GM06990 (cell line): Measurements from ENCODE around the gene RSRC1.
"Not testable (repeated sequence)": the region's sequence is repeated elsewhere in the genome, so short reads cannot be mapped to it uniquely, and the experiment has no call there.

ENCODE experiments used
- DNase-seq: peaks from one replicate; pipeline ENCODE4 v3.0.0-alpha.2; 2011; ENCODE audit not compliant: insufficient read length; ENCODE audit errors: extremely low read depth
- H3K27me3 ChIP-seq: replicated peaks from 2 replicates; pipeline ENCODE4 v1.6.0; 2011; ENCODE audit warnings: low read length; ENCODE audit not compliant: control insufficient read depth, insufficient read depth
- H3K36me3 ChIP-seq: 2 replicates; pipeline ENCODE4 v1.5.1; 2011; ENCODE audit warnings: low read length; ENCODE audit not compliant: control insufficient read depth, insufficient read depth
- H3K4me3 ChIP-seq: replicated peaks from 2 replicates; pipeline ENCODE4 v1.5.1; 2011; ENCODE audit warnings: low read depth, mild to moderate bottlenecking, control low read depth, low read length
- TF ChIP-seq, protein P1 (sequence below): IDR thresholded peaks from 2 replicates; pipeline ENCODE4 v1.5.1; 2011; ENCODE audit warnings: low read length, control low read depth, mild to moderate bottlenecking, inconsistent platforms; ENCODE audit not compliant: insufficient read depth, poor library complexity, severe bottlenecking

Gene RSRC1

DNA sequence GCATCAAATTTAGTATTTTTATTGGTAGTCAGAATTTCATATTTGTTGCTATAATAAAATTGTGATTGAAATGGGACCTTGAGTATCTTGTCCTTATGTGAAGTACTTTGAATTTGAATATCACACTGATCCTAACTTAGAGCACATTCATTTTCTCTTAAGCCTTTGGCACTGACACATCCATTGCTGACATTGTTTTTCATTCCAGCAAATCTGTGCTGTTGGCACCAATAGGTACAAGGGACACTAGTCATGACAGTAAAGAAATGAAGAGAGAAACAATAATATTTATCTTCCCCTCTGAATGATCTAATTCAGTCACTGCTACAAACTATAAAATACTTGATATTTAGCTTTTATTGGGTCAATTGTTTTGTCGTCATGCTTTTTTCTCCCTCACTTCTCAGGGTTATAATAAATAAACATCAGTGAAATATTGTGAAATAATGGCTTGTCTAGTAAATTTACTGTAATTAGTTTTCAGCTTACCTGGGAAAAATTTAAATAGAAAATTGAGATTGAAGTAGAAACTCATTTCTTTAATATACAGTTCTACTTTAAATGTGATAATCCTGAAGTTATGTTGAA is 294.3 kb downstream of the RSRC1 start:
- Histone ChIP-seq H3K4me3 (no peak overlapping the region), H3K27me3 (no peaks in the 10 kb centered on the region), H3K36me3 (no peaks in the 10 kb centered on the region)
- TF ChIP-seq, protein P1, sequence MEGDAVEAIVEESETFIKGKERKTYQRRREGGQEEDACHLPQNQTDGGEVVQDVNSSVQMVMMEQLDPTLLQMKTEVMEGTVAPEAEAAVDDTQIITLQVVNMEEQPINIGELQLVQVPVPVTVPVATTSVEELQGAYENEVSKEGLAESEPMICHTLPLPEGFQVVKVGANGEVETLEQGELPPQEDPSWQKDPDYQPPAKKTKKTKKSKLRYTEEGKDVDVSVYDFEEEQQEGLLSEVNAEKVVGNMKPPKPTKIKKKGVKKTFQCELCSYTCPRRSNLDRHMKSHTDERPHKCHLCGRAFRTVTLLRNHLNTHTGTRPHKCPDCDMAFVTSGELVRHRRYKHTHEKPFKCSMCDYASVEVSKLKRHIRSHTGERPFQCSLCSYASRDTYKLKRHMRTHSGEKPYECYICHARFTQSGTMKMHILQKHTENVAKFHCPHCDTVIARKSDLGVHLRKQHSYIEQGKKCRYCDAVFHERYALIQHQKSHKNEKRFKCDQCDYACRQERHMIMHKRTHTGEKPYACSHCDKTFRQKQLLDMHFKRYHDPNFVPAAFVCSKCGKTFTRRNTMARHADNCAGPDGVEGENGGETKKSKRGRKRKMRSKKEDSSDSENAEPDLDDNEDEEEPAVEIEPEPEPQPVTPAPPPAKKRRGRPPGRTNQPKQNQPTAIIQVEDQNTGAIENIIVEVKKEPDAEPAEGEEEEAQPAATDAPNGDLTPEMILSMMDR = no peak
- no peak for DNase-seq

DNA sequence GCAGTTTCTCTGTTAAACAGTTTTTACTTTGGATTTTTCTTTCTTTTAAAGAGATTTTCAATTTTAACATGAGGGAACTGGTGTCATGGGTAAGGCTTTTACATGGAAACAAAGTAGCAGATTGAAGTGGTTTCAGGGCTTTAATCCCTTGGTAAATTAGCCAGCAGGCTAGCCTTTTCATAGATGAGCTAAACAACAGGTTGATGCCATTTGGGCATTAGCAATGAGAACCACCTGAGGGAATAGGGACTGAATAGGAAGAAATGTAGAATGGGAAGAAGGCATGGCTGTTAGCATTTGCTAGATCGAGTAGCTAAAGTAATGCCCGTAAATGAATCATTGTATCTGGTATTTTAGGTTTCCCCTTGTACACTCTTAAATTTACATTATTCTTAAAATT is 295.6 kb downstream of the RSRC1 start:
- Histone ChIP-seq H3K4me3 (no peak overlapping the region), H3K27me3 (no peaks in the 10 kb centered on the region), H3K36me3 (no peaks in the 10 kb centered on the region)
- TF ChIP-seq, protein P1 = no peak
- DNase-seq = no peak

DNA sequence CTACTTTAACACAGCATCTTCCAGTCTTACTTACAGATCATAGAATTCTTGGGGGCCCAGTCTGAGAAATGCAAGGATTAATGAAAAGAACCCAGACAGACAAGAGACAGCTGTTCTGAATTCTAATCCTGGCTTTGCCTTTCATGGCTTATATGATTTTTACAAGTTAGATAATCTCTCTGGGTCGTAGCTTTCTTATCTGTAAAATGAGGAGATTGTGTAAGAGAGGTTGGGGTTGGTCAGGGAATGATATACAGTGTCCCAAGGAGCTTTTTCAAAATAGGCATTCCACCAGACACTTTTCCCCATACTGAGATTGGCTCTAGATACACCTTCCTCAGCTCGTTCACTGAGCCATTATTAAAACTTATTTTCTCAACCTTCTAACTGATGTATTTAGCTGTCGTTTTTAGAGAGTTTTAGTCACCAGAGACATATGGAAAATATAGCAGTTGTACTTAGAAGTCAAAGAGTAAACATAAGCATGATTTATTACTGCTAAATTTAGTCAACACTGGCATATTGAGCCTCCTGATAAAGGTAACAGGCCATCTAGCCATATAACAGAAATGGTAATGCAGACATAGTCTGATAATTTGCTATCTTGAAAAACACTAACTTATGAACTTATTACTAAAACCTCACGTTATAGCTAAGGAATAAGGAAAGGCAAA is 298.1 kb downstream of the RSRC1 start:
- TF ChIP-seq, protein P1 = no peak
- no peak for DNase-seq
- Histone ChIP-seq H3K36me3 (no peaks in the 10 kb centered on the region), H3K27me3 (no peaks in the 10 kb centered on the region), H3K4me3 (no peak overlapping the region)

DNA sequence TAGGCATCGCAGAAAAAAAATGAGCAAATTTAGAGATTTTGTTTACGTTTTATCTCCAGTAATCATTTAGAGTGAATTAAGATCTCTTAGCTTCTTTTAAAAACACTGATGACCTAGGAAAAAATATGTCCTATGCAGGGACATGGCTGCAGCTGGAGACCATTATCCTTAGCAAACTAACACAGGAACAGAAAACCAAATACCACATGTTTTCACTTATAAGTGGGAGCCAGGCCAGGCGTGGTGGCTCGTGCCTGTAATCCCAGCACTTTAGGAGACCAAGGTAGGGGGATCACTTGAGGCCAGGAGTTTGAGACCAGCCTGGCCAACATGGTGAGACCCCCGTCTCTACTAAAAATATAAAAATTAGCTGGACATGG is 298.6 kb downstream of the RSRC1 start:
- DNase-seq, H3K36me3 ChIP-seq, H3K4me3 ChIP-seq, H3K27me3 ChIP-seq: not testable (repeated sequence)

DNA sequence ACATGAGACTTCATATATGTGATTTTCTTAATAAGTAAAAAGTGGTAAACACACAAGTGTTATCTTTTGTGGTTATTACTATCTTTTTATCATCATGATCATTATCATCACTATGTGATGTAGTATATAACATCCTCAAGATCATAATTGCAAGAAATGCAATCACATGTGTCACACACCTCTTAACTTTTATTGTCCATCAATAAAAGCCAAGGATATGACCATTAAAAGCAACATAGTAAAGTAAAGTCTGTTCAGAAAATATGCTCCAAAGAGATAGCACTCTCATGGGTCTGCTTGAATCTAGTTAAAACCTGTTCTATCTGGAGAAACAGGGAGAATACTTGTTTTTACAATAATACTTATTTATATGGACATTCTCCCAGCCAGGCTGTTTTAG is 308.1 kb downstream of the RSRC1 start:
- H3K36me3 ChIP-seq = no peaks in the 10 kb centered on the region
- no peaks in the 10 kb centered on the region for H3K27me3 ChIP-seq
- DNase-seq = no peak
- TF ChIP-seq, protein P1 = no peak
- no peak overlapping the region for H3K4me3 ChIP-seq

DNA sequence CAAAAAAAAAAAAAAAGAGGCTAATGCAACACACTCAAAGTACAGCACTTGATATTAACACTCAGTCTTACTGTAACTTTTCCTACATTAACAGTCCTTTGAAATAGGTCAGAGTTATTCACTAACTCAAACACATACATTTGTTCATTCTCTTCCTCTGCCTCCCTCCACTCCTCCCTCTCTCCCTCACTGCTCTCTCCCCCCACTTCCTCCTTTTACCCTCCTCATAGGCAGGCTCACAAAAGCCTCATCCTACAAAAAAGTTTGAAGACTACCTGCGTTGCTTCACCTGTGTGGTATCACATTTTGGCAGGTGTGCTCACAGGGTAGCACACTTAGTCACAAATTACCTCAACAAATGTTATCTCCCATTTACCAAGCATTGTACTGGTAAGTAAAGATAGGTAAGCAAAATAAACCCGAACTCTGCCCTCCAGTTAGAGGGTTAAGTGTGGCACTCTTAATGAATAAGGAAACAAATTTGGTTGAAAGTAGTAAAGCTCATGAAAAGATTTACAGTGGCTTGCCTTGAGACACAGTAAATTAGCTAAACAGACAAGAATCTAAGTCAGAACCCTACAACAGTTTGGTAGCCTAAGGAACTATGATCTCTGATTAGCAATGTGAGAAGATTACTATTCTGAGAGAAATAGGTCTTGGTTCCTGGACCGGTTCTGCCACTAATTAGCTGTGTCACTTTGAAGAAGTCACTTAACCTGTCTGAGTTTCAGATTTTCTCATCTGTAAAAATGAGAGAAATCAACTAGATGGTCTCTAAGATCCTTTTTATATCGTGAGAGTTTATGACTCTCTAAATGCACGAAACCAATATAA is 310.1 kb downstream of the RSRC1 start:
- H3K27me3 ChIP-seq = no peaks in the 10 kb centered on the region
- no peaks in the 10 kb centered on the region for H3K36me3 ChIP-seq
- TF ChIP-seq, protein P1 = no peak
- peak; percentile 39 for DNase-seq
- H3K4me3 ChIP-seq = no peak overlapping the region
